Hematopoietic multipotent progenitor cell treated with erythropoietin and hydrocortisone succinate and interleukin-3 and kit ligand, for 17 days (in vitro differentiated cells): ENCODE results near the gene FRMD3.

Experiments used
- DNase-seq: peaks from one replicate; pipeline ENCODE4 v3.0.0-alpha.2; 2015; ENCODE audit warnings: low spot score

Gene FRMD3

DNA sequence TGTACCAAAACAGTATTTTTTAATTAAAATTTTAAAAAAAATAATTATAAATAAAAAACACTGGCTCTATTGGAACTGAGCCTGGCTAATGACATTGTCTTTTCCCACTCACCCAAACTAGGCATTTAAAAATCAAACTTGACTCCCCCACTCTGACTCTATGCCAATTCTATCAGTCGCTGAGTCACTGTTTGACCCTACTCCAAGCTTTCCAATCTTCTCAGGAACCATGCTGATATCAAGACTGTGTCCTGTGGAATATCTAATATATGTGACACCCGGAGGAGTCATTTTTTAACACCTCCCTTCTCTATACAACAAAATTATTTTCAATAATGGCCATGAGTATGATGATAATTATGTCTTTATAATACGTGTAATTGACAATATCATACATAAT lies 303.7 kb downstream of the FRMD3 start:
- DNase-seq = no peak

GRCh38 chr9:83233647-83234046 lies 304.6 kb downstream of the FRMD3 start:
- DNase-seq = no peak

GRCh38 chr9:83231039-83231438 lies 307.2 kb downstream of the FRMD3 start:
- DNase-seq = no peak

DNA sequence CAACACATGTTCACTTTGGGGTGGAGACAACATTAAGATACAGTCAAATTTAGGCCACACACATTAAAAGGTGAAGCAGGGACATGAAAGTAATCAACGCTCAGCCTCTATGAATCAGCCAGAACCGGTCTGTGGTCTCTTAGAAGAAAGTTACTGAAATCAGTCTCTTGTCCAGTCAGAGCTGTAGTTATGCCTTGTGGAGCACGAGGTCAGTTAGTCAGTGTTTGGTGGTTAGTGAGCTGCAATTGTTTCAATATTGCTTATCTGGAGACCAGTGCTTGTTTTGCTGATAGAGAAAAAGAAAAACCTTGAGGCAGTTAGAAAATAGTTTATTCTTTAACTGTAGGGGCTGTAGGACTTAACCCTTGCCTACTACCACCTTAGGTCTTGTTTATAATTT lies 317.5 kb downstream of the FRMD3 start:
- DNase-seq = no peak

DNA sequence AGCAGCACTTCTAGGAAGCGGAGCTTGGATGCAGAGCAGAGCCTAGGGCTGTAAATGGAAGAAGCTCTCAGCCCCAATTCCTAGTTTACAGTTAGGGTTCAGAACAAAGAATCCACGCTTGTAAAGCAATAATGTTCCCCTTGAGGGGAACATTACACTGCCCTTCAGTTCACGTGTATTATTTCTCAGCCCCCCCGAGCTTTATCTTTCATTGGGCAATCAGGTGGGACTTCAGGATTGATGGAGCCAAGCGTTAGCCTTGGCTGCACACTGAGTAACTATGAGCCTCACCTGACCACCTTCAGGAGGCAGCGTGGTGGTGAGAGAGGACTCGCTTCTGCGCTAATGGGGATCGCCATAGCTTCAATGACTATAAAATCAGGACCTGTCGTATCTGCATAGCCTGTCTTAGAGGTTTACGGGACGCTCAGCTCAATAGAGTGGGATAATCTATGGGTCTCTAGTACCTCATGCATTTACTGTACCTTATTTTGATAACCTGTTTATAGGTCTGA lies 318.2 kb downstream of the FRMD3 start:
- no peak for DNase-seq

GRCh38 chr9:83219154-83219923 lies 318.9 kb downstream of the FRMD3 start:
- DNase-seq = no peak

GRCh38 chr9:83218411-83219090 lies 319.6 kb downstream of the FRMD3 start:
- no peak for DNase-seq

GRCh38 chr9:83209188-83209731 lies 328.9 kb downstream of the FRMD3 start:
- DNase-seq = no peak

DNA sequence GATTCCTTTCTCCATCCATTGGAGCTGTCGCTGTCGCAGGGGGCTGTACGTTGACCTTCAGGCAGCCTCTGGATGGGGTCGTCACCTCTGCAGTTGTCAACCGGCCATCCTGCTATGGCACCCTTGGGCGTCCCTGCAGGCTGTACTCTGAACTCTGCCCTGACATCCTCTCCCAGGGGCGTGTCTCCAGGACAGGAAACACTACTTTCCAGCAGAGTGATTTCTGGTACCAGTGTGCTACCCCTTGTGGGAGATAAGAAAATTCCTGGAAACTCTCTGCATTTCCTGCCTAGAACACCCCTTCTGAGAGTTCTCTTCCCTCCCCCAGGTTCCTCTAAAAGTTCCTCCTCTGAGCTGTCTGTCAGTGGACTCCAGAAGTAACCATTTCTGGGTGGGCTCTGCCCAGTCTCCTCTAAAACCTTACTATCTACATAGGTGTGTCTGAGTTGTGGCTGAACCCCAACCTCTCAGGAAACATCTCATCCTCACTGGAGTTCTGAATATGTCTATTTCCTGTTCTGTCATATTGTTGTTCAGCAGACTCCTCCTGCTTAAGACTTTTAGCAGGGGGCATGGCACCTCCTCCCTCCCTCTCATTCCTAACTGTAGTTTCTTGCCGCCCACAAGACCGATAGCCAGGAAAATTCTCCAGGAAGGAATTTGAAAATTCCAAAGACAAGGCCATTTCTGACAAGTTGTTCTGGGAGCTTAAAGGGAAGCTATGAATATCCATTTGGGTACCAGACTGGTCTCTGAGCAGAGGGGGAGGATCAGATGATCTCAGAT lies 329.9 kb downstream of the FRMD3 start:
- no peak for DNase-seq

GRCh38 chr9:83204047-83204446 lies 334.2 kb downstream of the FRMD3 start:
- DNase-seq = no peak

GRCh38 chr9:83200531-83200930 lies 337.7 kb downstream of the FRMD3 start:
- DNase-seq = no peak

GRCh38 chr9:83199832-83200231 lies 338.4 kb downstream of the FRMD3 start:
- DNase-seq = no peak

- DNase-seq = no peak
These were observed 339.0 kb downstream of the FRMD3 start for GRCh38 chr9:83199240-83199639.

DNA sequence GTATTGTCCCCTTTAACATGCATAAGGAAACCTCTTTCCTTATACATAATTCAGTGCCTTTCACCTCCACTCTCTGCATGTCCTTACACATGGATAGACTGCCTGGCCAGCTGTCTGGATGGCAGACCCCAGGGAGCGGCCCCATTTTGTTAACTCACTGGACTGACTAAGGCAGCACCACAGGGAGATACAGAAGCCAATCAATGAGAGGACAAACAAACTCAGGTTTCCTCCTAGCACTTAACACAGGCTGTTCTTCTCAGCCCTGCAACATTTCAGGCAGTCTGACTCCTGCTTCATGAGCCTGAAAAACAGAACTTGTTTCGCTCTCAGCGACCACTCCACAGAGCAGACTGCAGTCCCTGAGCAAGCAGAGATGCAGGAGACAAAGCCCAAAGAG lies 339.8 kb downstream of the FRMD3 start:
- DNase-seq = no peak

- no peak for DNase-seq
These were observed 340.6 kb downstream of the FRMD3 start for GRCh38 chr9:83197591-83197990.

DNA sequence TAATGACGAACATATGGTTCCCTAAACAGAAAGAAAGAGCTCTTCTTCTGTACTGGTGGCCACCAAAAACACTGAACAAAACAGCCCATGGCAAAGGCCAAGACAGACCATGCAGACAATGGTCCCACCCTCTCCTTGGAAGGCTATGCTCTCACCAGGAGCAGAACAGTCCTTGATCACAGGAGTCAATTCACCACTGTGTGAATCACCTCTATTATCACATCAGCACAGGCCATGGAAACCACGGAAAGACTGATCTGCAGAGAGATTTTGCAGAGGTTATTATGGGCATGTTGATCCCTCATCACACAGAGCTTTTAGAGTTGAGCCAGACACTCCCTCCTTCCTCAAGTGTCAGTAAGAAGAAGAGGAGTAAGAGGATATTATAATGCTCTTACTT lies 341.3 kb downstream of the FRMD3 start:
- DNase-seq = no peak
